ENCODE results near the gene WDR31. TPM values are rescaled to one million over a fixed set of nuclear protein-coding genes. Genes with fewer than 3 reads are reported as not detected.
"Not testable (repeated sequence)": the region's sequence is repeated elsewhere in the genome, so short reads cannot be mapped to it uniquely, and the experiment has no call there.

The WDR31 gene
- 0.13 TPM for polyA plus RNA-seq

GRCh38 chr9:113340011-113340699 lies at the start of gene WDR31:
TSS of gene WDR31 (minus strand) at chr9:113340275. CDS start at chr9:113332022, 8,253 bp downstream.
- Mint-ChIP-seq H3K36me3 (no peaks in the 10 kb centered on the region), H3K9me3 (no peaks in the 10 kb centered on the region), H3K4me3 (peak within 1 kb of the TSS; percentile 83 to 94 (median 89)), H3K27ac (peak within 1 kb of the TSS in 2 of 3 donors; percentile 66 to 88), H3K4me1 (peaks cover 2 to 7% (median 5%) of the 10 kb centered on the region in 3 donors), H3K27me3 (no peaks in the 10 kb centered on the region)

- no peak overlapping the region for H3K4me3 Mint-ChIP-seq
- H3K27me3 Mint-ChIP-seq: no peaks in the 10 kb centered on the region
- H3K36me3 Mint-ChIP-seq: peaks cover 9% of the 10 kb centered on the region
- peaks cover 0 to 2% (median 0%) of the 10 kb centered on the region in 3 donors for H3K4me1 Mint-ChIP-seq
- no peak overlapping the region for H3K27ac Mint-ChIP-seq
- no peaks in the 10 kb centered on the region for H3K9me3 Mint-ChIP-seq
Measured at GRCh38 chr9:113389451-113389850, 49.4 kb upstream of the WDR31 start.

- no peaks in the 10 kb centered on the region for H3K9me3 Mint-ChIP-seq
- peaks cover 9% of the 10 kb centered on the region for H3K36me3 Mint-ChIP-seq
- no peak overlapping the region for H3K4me3 Mint-ChIP-seq
- no peaks in the 10 kb centered on the region for H3K27me3 Mint-ChIP-seq
- no peak overlapping the region for H3K27ac Mint-ChIP-seq
- H3K4me1 Mint-ChIP-seq: peaks cover 0 to 2% (median 0%) of the 10 kb centered on the region in 3 donors
Measured at GRCh38 chr9:113388833-113389232, 48.8 kb upstream of the WDR31 start.

GRCh38 chr9:113387560-113388230 lies 47.6 kb upstream of the WDR31 start:
- Mint-ChIP-seq H3K9me3 (no peaks in the 10 kb centered on the region), H3K36me3 (peaks cover 9% of the 10 kb centered on the region), H3K4me3 (no peak overlapping the region), H3K27ac (no peak overlapping the region), H3K4me1 (peaks cover 0 to 2% (median 0%) of the 10 kb centered on the region in 3 donors), H3K27me3 (no peaks in the 10 kb centered on the region)

- no peak overlapping the region for H3K4me3 Mint-ChIP-seq
- peaks cover 2 to 5% (median 2%) of the 10 kb centered on the region in 3 donors for H3K4me1 Mint-ChIP-seq
- H3K27me3 Mint-ChIP-seq: no peaks in the 10 kb centered on the region
- H3K27ac Mint-ChIP-seq: no peak overlapping the region
- H3K9me3 Mint-ChIP-seq: no peaks in the 10 kb centered on the region
- H3K36me3 Mint-ChIP-seq: peaks cover 7% of the 10 kb centered on the region
Measured at GRCh38 chr9:113386571-113387393, 46.7 kb upstream of the WDR31 start.

GRCh38 chr9:113381909-113382411 lies 41.9 kb upstream of the WDR31 start:
- Mint-ChIP-seq H3K27ac (peak overlapping the region in 1 of 3 donors; percentile 93), H3K9me3 (no peaks in the 10 kb centered on the region), H3K4me1 (peaks cover 7 to 15% (median 9%) of the 10 kb centered on the region in 3 donors), H3K4me3 (peak overlapping the region in 1 of 4 donors; percentile 5), H3K27me3 (no peaks in the 10 kb centered on the region), H3K36me3 (peaks cover 5% of the 10 kb centered on the region)

GRCh38 chr9:113381441-113381840 lies 41.4 kb upstream of the WDR31 start:
- Mint-ChIP-seq H3K4me3 (peak overlapping the region in 1 of 4 donors; percentile 39), H3K27ac (peak overlapping the region in 1 of 3 donors; percentile 93), H3K4me1 (peaks cover 5 to 15% (median 9%) of the 10 kb centered on the region in 3 donors)
- H3K27me3 Mint-ChIP-seq, H3K36me3 Mint-ChIP-seq, H3K9me3 Mint-ChIP-seq: not testable (repeated sequence)

GRCh38 chr9:113380869-113381378 lies 40.8 kb upstream of the WDR31 start:
- H3K36me3 Mint-ChIP-seq: peaks cover 4% of the 10 kb centered on the region
- H3K27me3 Mint-ChIP-seq: no peaks in the 10 kb centered on the region
- no peaks in the 10 kb centered on the region for H3K9me3 Mint-ChIP-seq
- peak overlapping the region; percentile 25 to 93 (median 54) for H3K27ac Mint-ChIP-seq
- peak overlapping the region in 3 of 4 donors; percentile 43 to 51 (median 46) for H3K4me3 Mint-ChIP-seq
- H3K4me1 Mint-ChIP-seq: peaks cover 5 to 15% (median 9%) of the 10 kb centered on the region in 3 donors

- Mint-ChIP-seq H3K4me3 (peak overlapping the region in 1 of 4 donors; percentile 50), H3K27ac (peak overlapping the region in 2 of 3 donors; percentile 22 to 93), H3K4me1 (peaks cover 10 to 20% (median 18%) of the 10 kb centered on the region in 3 donors)
- not testable (repeated sequence) for H3K36me3 Mint-ChIP-seq, H3K27me3 Mint-ChIP-seq, H3K9me3 Mint-ChIP-seq
Measured at GRCh38 chr9:113379829-113380210, 39.7 kb upstream of the WDR31 start.

- not testable (repeated sequence) for H3K9me3 Mint-ChIP-seq, H3K36me3 Mint-ChIP-seq, H3K27me3 Mint-ChIP-seq
- Mint-ChIP-seq H3K27ac (peak overlapping the region in 2 of 3 donors; percentile 22 to 34), H3K4me3 (peak overlapping the region; percentile 26 to 80 (median 53)), H3K4me1 (peaks cover 10 to 24% (median 18%) of the 10 kb centered on the region in 3 donors)
Measured at GRCh38 chr9:113379094-113379828, 39.2 kb upstream of the WDR31 start.

GRCh38 chr9:113376634-113377567 lies 36.8 kb upstream of the WDR31 start, which contains the start of gene HDHD3:
TSS of gene HDHD3 (minus strand) at chr9:113376986. CDS start at chr9:113374354, 2,632 bp downstream.
- peaks cover 14 to 21% (median 16%) of the 10 kb centered on the region in 3 donors for H3K4me1 Mint-ChIP-seq
- H3K36me3 Mint-ChIP-seq: no peaks in the 10 kb centered on the region
- H3K27ac Mint-ChIP-seq: peak within 1 kb of the TSS; percentile 72 to 89 (median 83)
- peak within 1 kb of the TSS; percentile 86 to 97 (median 93) for H3K4me3 Mint-ChIP-seq
- H3K9me3 Mint-ChIP-seq: no peaks in the 10 kb centered on the region
- no peaks in the 10 kb centered on the region for H3K27me3 Mint-ChIP-seq

- Mint-ChIP-seq H3K36me3 (no peaks in the 10 kb centered on the region), H3K27ac (peak overlapping the region; percentile 34 to 89 (median 72)), H3K4me1 (peaks cover 9 to 15% (median 10%) of the 10 kb centered on the region in 3 donors), H3K9me3 (no peaks in the 10 kb centered on the region), H3K4me3 (peak overlapping the region; percentile 86 to 95 (median 92)), H3K27me3 (no peaks in the 10 kb centered on the region)
Measured at GRCh38 chr9:113375057-113376023, 35.3 kb upstream of the WDR31 start.
